GM23338 (cell line): Measurements from ENCODE around the gene NIT1. TPM values are rescaled to one million over a fixed set of nuclear protein-coding genes. Genes with fewer than 3 reads are reported as not detected.

Experiments used
- ATAC-seq: fragments of 200-7000 bp; cut with Tn5 transposase; 3 replicates; pipeline ENCODE4 v1.9.1; 2020
- DNase-seq: peaks from one replicate; pipeline ENCODE4 v3.0.0-alpha.2; 2015; ENCODE audit warnings: low spot score
- H2AFZ ChIP-seq: fragments of 200-600 bp; sonication (generic); 2 replicates; pipeline ENCODE4 v1.8.0; 2016; ENCODE audit warnings: antibody characterized with exemption, mild to moderate bottlenecking, moderate library complexity
- H3F3A ChIP-seq: fragments of 200-600 bp; sonication (generic); replicated peaks from 2 replicates; pipeline ENCODE4 v1.8.0; 2017; ENCODE audit warnings: antibody characterized with exemption, mixed run types, low read depth
- H3K27ac ChIP-seq: fragments of 200-600 bp; sonication (generic); 2 replicates; pipeline ENCODE4 v1.6.1; 2016; ENCODE audit warnings: low read depth
- H3K27me3 ChIP-seq: fragments of 200-600 bp; sonication (generic); 2 replicates; pipeline ENCODE4 v1.8.0; 2016; ENCODE audit warnings: mild to moderate bottlenecking, mixed run types, moderate library complexity; ENCODE audit not compliant: insufficient read depth
- H3K36me3 ChIP-seq: fragments of 200-600 bp; sonication (generic); 2 replicates; pipeline ENCODE4 v1.8.0; 2016; ENCODE audit warnings: mild to moderate bottlenecking; ENCODE audit not compliant: insufficient read depth
- H3K4me1 ChIP-seq: fragments of 200-600 bp; sonication (generic); 2 replicates; pipeline ENCODE4 v1.8.0; 2016; ENCODE audit warnings: mild to moderate bottlenecking, moderate library complexity; ENCODE audit not compliant: insufficient read depth
- H3K4me2 ChIP-seq: fragments of 200-600 bp; sonication (generic); 2 replicates; pipeline ENCODE4 v1.7.1; 2017; ENCODE audit warnings: mixed run types
- H3K4me3 ChIP-seq: fragments of 200-600 bp; sonication (generic); 2 replicates; pipeline ENCODE4 v1.6.1; 2016; ENCODE audit warnings: mixed run types
- H3K79me2 ChIP-seq: fragments of 200-600 bp; sonication (generic); replicated peaks from 2 replicates; pipeline ENCODE4 v1.8.0; 2017; ENCODE audit warnings: mild to moderate bottlenecking; ENCODE audit not compliant: insufficient read depth
- H3K9me2 ChIP-seq: fragments of 200-600 bp; sonication (generic); 2 replicates; pipeline ENCODE4 v1.8.0; 2017; ENCODE audit not compliant: insufficient read depth
- H4K20me1 ChIP-seq: fragments of 200-600 bp; sonication (generic); replicated peaks from 2 replicates; pipeline ENCODE4 v1.8.0; 2017; ENCODE audit warnings: mild to moderate bottlenecking; ENCODE audit not compliant: insufficient read depth
- H3K27ac Mint-ChIP-seq: 2 replicates; pipeline ENCODE4 v1.8.0; 2020; ENCODE audit warnings: inconsistent platforms, mild to moderate bottlenecking, moderate library complexity, mixed read lengths
- H3K27me3 Mint-ChIP-seq: 3 replicates; pipeline ENCODE4 v1.8.0; 2022; ENCODE audit warnings: low read depth, mild to moderate bottlenecking, moderate library complexity, mixed read lengths, inconsistent platforms; ENCODE audit not compliant: insufficient read depth, poor library complexity
- H3K36me3 Mint-ChIP-seq: 3 replicates; pipeline ENCODE4 v1.8.0; 2021; ENCODE audit warnings: low read depth, mild to moderate bottlenecking, inconsistent platforms, moderate library complexity, mixed read lengths
- H3K4me1 Mint-ChIP-seq: 3 replicates; pipeline ENCODE4 v1.8.0; 2020; ENCODE audit warnings: mild to moderate bottlenecking, inconsistent platforms, mixed read lengths
- H3K4me3 Mint-ChIP-seq: 3 replicates; pipeline ENCODE4 v1.8.0; 2021; ENCODE audit warnings: moderate library complexity, mild to moderate bottlenecking, inconsistent platforms, mixed read lengths
- H3K9me3 Mint-ChIP-seq: 3 replicates; pipeline ENCODE4 v1.8.0; 2020; ENCODE audit warnings: moderate library complexity, mild to moderate bottlenecking, inconsistent platforms, mixed read lengths
- CREB1 ChIP-seq: fragments of 250-450 bp; sonication (Bioruptor Pico); IDR thresholded peaks from 2 replicates; pipeline ENCODE4 v1.5.0; 2020; ENCODE audit warnings: low read depth, mild to moderate bottlenecking, moderate library complexity
- ETS1 ChIP-seq: IDR thresholded peaks from 2 replicates; pipeline ENCODE4 v1.6.1; 2016; ENCODE audit warnings: antibody characterized with exemption
- EZH2 ChIP-seq: fragments of 200-600 bp; sonication (generic); IDR thresholded peaks from one replicate; pipeline ENCODE4 v1.8.0; 2017; ENCODE audit warnings: antibody characterized with exemption, mild to moderate bottlenecking, low read depth; ENCODE audit not compliant: unreplicated experiment
- EZH2phosphoT487 ChIP-seq: fragments of 200-600 bp; sonication (generic); IDR thresholded peaks from one replicate; pipeline ENCODE4 v1.8.1; 2018; ENCODE audit warnings: antibody characterized with exemption; ENCODE audit not compliant: unreplicated experiment
- JUNB ChIP-seq: IDR thresholded peaks from one replicate; pipeline ENCODE4 v1.6.1; 2016; ENCODE audit warnings: antibody characterized with exemption; ENCODE audit not compliant: unreplicated experiment
- NANOG ChIP-seq: IDR thresholded peaks from 2 replicates; pipeline ENCODE4 v1.6.1; 2016; ENCODE audit warnings: antibody characterized with exemption, borderline replicate concordance
- POLR2AphosphoS5 ChIP-seq: IDR thresholded peaks from 2 replicates; pipeline ENCODE4 v1.6.1; 2016; ENCODE audit warnings: antibody characterized with exemption, low read depth
- STAT1 ChIP-seq: IDR thresholded peaks from one replicate; pipeline ENCODE4 v1.6.1; 2016; ENCODE audit warnings: antibody characterized with exemption; ENCODE audit not compliant: unreplicated experiment
- ZNF114 ChIP-seq: fragments of 250-450 bp; sonication (Bioruptor Pico); IDR thresholded peaks from 2 replicates; pipeline ENCODE4 v1.5.0; 2020; ENCODE audit warnings: mild to moderate bottlenecking, moderate library complexity
- ZNF331 ChIP-seq: fragments of 250-450 bp; sonication (Bioruptor Pico); IDR thresholded peaks from 2 replicates; pipeline ENCODE4 v1.5.0; 2020; ENCODE audit warnings: low read depth, mild to moderate bottlenecking, moderate library complexity
- ZNF462 ChIP-seq: fragments of 250-450 bp; sonication (Bioruptor Pico); IDR thresholded peaks from 2 replicates; pipeline ENCODE4 v1.5.0; 2020; ENCODE audit warnings: mild to moderate bottlenecking, moderate library complexity
- polyA plus RNA-seq: library from polyadenylated mRNA; unstranded; fragments of >200 nt; fragmentation: Nextera tagmentation; extraction: Ambion mirVana; gene quantifications from 2 replicates; pipeline ENCODE4 v1.2.1, GENCODE V29; 2016
- total RNA-seq: library from RNA; depleted of rRNA; stranded (reverse); fragments of >200 nt; shearing (Covaris generic); gene quantifications from 2 replicates; pipeline ENCODE4 v1.2.3, GENCODE V29; 2014

The NIT1 gene
- total and polyA plus RNA-seq, 2 experiments from 2014 or later: 35.9 to 43.0 TPM

GRCh38 chr1:161158316-161159010 is 40.6 kb downstream of the NIT1 start (continued):
- no peak for TF ChIP-seq ETS1
- TF ChIP-seq ZNF331 (CRISPR knock-in tag): no peak

- peak; percentile 88 for ATAC-seq
- H3K27ac Mint-ChIP-seq: peak within 1 kb of the TSS; percentile 76
- peaks cover 25% of the 10 kb centered on the region for H3K4me1 Mint-ChIP-seq
- no peak for TF ChIP-seq STAT1
- no peak for TF ChIP-seq ZNF462 (CRISPR knock-in tag)
- TF ChIP-seq POLR2AphosphoS5: peak; percentile 80
- peak; percentile 60; the same call in 1 of the 2 replicates for TF ChIP-seq ETS1
- no peak for TF ChIP-seq NANOG
- no peak for TF ChIP-seq CREB1 (CRISPR knock-in tag)
- no peak for TF ChIP-seq EZH2
- no peak for TF ChIP-seq EZH2phosphoT487
- no peak for TF ChIP-seq ZNF114 (CRISPR knock-in tag)
- TF ChIP-seq JUNB: no peak
These were observed 41.4 kb downstream of the NIT1 start, which contains the start of gene USP21 for GRCh38 chr1:161159087-161159912. TSS of gene USP21 (plus strand) at chr1:161159500. CDS start at chr1:161160641, 1,141 bp downstream.

More at GRCh38 chr1:161159087-161159912, 41.4 kb downstream of the NIT1 start, which contains the start of gene USP21:
- peak within 1 kb of the TSS; percentile 96 for H3K4me2 ChIP-seq
- peaks cover 27% of the 10 kb centered on the region for H3F3A ChIP-seq
- peaks cover 14% of the 10 kb centered on the region for H3K27me3 Mint-ChIP-seq
- no peaks in the 10 kb centered on the region for H3K27me3 ChIP-seq
- H3K27ac ChIP-seq: peak within 1 kb of the TSS; percentile 43
- peaks cover 42% of the 10 kb centered on the region for H3K36me3 Mint-ChIP-seq
- H3K4me3 ChIP-seq: peak within 1 kb of the TSS; percentile 85
- H3K4me1 ChIP-seq: peaks cover 9% of the 10 kb centered on the region; the same call in 1 of the 2 replicates
- no peaks in the 10 kb centered on the region for H4K20me1 ChIP-seq
- peaks cover 14% of the 10 kb centered on the region; the same call in 1 of the 2 replicates for H3K79me2 ChIP-seq
- no peaks in the 10 kb centered on the region for H3K9me3 Mint-ChIP-seq
- H3K9me2 ChIP-seq: no peaks in the 10 kb centered on the region
- H3K36me3 ChIP-seq: no peaks in the 10 kb centered on the region; the same call in none of the 2 replicates
- H3K4me3 Mint-ChIP-seq: peak within 1 kb of the TSS; percentile 84
- peak; percentile 98 for DNase-seq
- H2AFZ ChIP-seq: peak within 1 kb of the TSS; percentile 93
